PC-9 (cell line): ENCODE measurements around the gene STAG1. TPM values are rescaled to one million over a fixed set of nuclear protein-coding genes. Genes with fewer than 3 reads are reported as not detected.

Experiments
- BruUV-seq: library from RNA; stranded (reverse); fragments of 400-500 nt; replicated peaks from 2 replicates; lab custom pipeline; 2021; lab: Mats Ljungman, UMichigan
- CTCF ChIA-PET: fragments of 300-600 bp; sonication (Branson Sonifier 250); formaldehyde crosslinking; loops from one replicate; lab custom pipeline; 2022; ENCODE audit warnings: antibody characterized with exemption; lab: Charles Lee
- POLR2A ChIA-PET: fragments of 300-600 bp; sonication (Branson Sonifier 250); formaldehyde crosslinking; loops from one replicate; lab custom pipeline; 2022; ENCODE audit warnings: antibody characterized with exemption; ENCODE audit not compliant: unreplicated experiment; lab: Charles Lee
- DNase-seq, 2 experiments: peaks; one replicate each; pipeline versions ENCODE4 v3.0.0 to v3.0.0-alpha.2; 2015 to 2022; ENCODE audit warnings: mixed read lengths in 1 of 2
- H2AFZ ChIP-seq: fragments of 200-600 bp; sonication (generic); 2 replicates; pipeline ENCODE4 v1.8.1; 2017; ENCODE audit warnings: antibody characterized with exemption
- H3F3A ChIP-seq: fragments of 200-600 bp; sonication (generic); 2 replicates; pipeline ENCODE4 v1.8.1; 2017; ENCODE audit warnings: antibody characterized with exemption, mild to moderate bottlenecking, low read depth; ENCODE audit not compliant: insufficient read depth
- H3K27ac ChIP-seq: fragments of 200-600 bp; sonication (generic); 2 replicates; pipeline ENCODE4 v1.6.1; 2016; ENCODE audit warnings: mixed run types
- H3K27me3 ChIP-seq: fragments of 200-600 bp; sonication (generic); 2 replicates; pipeline ENCODE4 v1.6.1; 2016; ENCODE audit warnings: low read depth, mixed run types; ENCODE audit not compliant: insufficient read depth
- H3K36me3 ChIP-seq: fragments of 200-600 bp; sonication (generic); 2 replicates; pipeline ENCODE4 v1.6.1; 2016; ENCODE audit warnings: low read depth, mixed run types
- H3K4me1 ChIP-seq: fragments of 200-600 bp; sonication (generic); replicated peaks from 2 replicates; pipeline ENCODE4 v1.6.1; 2016; ENCODE audit warnings: mixed run types; ENCODE audit not compliant: insufficient read depth
- H3K4me2 ChIP-seq: fragments of 200-600 bp; sonication (generic); 2 replicates; pipeline ENCODE4 v1.6.1; 2017; ENCODE audit warnings: mixed run types
- H3K4me3 ChIP-seq: fragments of 200-600 bp; sonication (generic); 2 replicates; pipeline ENCODE4 v1.6.1; 2016; ENCODE audit warnings: mixed run types
- H3K79me2 ChIP-seq: fragments of 200-600 bp; sonication (generic); 2 replicates; pipeline ENCODE4 v1.6.1; 2017; ENCODE audit warnings: low read depth, mixed run types
- H3K9me2 ChIP-seq: fragments of 200-600 bp; sonication (generic); 2 replicates; pipeline ENCODE4 v1.8.1; 2017; ENCODE audit warnings: mild to moderate bottlenecking; ENCODE audit not compliant: insufficient read depth
- H3K9me3 ChIP-seq: fragments of 200-600 bp; sonication (generic); 2 replicates; pipeline ENCODE4 v1.8.1; 2016; ENCODE audit warnings: low read depth; ENCODE audit not compliant: insufficient read depth
- H4K20me1 ChIP-seq: fragments of 200-600 bp; sonication (generic); 2 replicates; pipeline ENCODE4 v1.8.1; 2017; ENCODE audit not compliant: insufficient read depth
- CTCF ChIP-seq: fragments of 200-600 bp; sonication (generic); conservative IDR thresholded peaks from 2 replicates; pipeline ENCODE4 v1.6.1; 2017; ENCODE audit warnings: mixed run types, antibody characterized with exemption, mild to moderate bottlenecking, moderate library complexity
- EZH2 ChIP-seq: fragments of 200-600 bp; sonication (generic); IDR thresholded peaks from 2 replicates; pipeline ENCODE4 v1.8.0; 2017; ENCODE audit warnings: antibody characterized with exemption, low read depth
- intact Hi-C: fragments of 100-400 bp; cut with micrococcal nuclease; formaldehyde crosslinking; loops from one replicate; pipeline ENCODE4 v1.10.0; 2022; ENCODE audit not compliant: unreplicated experiment
- total RNA-seq: library from RNA; stranded (reverse); gene quantifications from 2 replicates; pipeline ENCODE4 v1.2.3, GENCODE V29; 2021

The STAG1 gene
- total RNA-seq, 1 experiment from 2014 or later = 39.3 TPM

- intact Hi-C loops = no loop called here
- BruUV-seq = no TSS peak
Measured at GRCh38 chr3:136414476-136414875, 337.7 kb downstream of the STAG1 start.

DNA sequence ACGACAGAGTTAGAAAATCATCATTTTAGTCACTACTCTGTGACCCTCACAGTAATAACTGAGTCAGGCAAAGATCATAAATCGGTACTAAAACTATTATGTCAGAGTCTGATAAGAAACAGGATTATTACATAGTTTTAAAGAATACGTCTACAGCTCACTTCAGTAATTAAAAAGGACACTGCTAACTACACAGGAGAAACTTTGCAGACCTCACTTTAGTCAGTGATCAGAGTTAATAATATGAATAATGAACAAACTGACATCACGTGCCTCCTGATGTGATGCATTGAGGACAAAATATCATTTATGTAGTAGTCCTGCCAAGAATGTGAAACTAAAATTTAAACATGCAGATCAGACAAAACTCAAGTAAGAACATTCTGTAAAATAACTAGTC, 339.9 kb downstream of the STAG1 start:
- TF ChIP-seq EZH2 = no peak
- Histone ChIP-seq H3K36me3 (no peaks in the 10 kb centered on the region), H3K79me2 (no peaks in the 10 kb centered on the region), H3F3A (no peaks in the 10 kb centered on the region), H2AFZ (no peak overlapping the region), H3K4me2 (no peak overlapping the region), H3K4me1 (no peaks in the 10 kb centered on the region), H3K9me3 (no peaks in the 10 kb centered on the region), H3K27me3 (no peaks in the 10 kb centered on the region), H4K20me1 (no peaks in the 10 kb centered on the region), H3K9me2 (no peaks in the 10 kb centered on the region), H3K4me3 (no peak overlapping the region), H3K27ac (no peak overlapping the region)
- no peak for DNase-seq
- BruUV-seq = no TSS peak
- intact Hi-C loops = no loop called here
- ChIA-PET POLR2A (no interaction called here), CTCF (no interaction called here)

More at GRCh38 chr3:136414476-136414875, 337.7 kb downstream of the STAG1 start:
- Histone ChIP-seq H3K4me1 (no peaks in the 10 kb centered on the region), H3K9me2 (no peaks in the 10 kb centered on the region), H4K20me1 (no peaks in the 10 kb centered on the region), H3K27ac (no peak overlapping the region), H3K79me2 (no peaks in the 10 kb centered on the region), H3K9me3 (no peaks in the 10 kb centered on the region), H3K27me3 (no peaks in the 10 kb centered on the region), H2AFZ (no peak overlapping the region), H3K4me2 (no peak overlapping the region), H3K36me3 (no peaks in the 10 kb centered on the region), H3F3A (no peaks in the 10 kb centered on the region; the same call in 1 of the 2 replicates), H3K4me3 (no peak overlapping the region)
- ChIA-PET CTCF (no interaction called here), POLR2A (no interaction called here)
- TF ChIP-seq CTCF (no peak), EZH2 (no peak)
- no peak for DNase-seq

GRCh38 chr3:136409549-136409948, 342.6 kb downstream of the STAG1 start:
- TF ChIP-seq CTCF (no peak), EZH2 (no peak)
- H3K36me3 ChIP-seq = no peaks in the 10 kb centered on the region
- H3K4me1 ChIP-seq = no peaks in the 10 kb centered on the region
- no peaks in the 10 kb centered on the region for H3K27me3 ChIP-seq
- ChIA-PET POLR2A (no interaction called here), CTCF (no interaction called here)
- no peaks in the 10 kb centered on the region for H4K20me1 ChIP-seq
- no peak overlapping the region for H3K4me3 ChIP-seq
- H3K4me2 ChIP-seq = no peak overlapping the region
- no peaks in the 10 kb centered on the region for H3F3A ChIP-seq
- H3K9me2 ChIP-seq = no peaks in the 10 kb centered on the region
- BruUV-seq = no TSS peak
- H3K9me3 ChIP-seq = no peaks in the 10 kb centered on the region
- H2AFZ ChIP-seq = no peak overlapping the region
- DNase-seq = no peak
- no peaks in the 10 kb centered on the region for H3K79me2 ChIP-seq
- no peak overlapping the region for H3K27ac ChIP-seq
- intact Hi-C loops = no loop called here

DNA sequence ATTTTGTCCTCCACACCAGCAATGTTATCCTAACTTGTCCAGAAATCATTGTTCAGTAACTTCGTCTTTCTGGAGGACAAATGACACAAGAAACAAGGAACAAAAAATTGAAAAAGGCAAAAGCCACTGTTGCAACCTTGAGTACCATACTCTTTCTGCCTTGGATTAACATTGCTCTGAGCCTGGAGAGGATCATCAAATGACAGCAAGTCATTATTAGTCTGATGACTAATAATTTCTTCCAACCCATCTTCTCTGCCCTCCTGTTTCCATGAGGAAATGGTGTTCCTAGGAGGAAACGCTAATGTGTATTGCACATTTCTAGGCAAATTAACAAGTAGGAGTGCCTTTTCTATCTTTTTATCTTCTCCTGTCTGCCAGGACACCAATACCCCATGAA, 348.1 kb downstream of the STAG1 start:
- intact Hi-C loops = no loop called here
- POLR2A ChIA-PET = no interaction called here
- Histone ChIP-seq H3K27ac (no peak overlapping the region), H3K36me3 (no peaks in the 10 kb centered on the region), H2AFZ (no peak overlapping the region), H3K27me3 (no peaks in the 10 kb centered on the region), H3K9me2 (no peaks in the 10 kb centered on the region), H3K4me2 (no peak overlapping the region), H3F3A (no peaks in the 10 kb centered on the region), H4K20me1 (no peaks in the 10 kb centered on the region), H3K9me3 (no peaks in the 10 kb centered on the region), H3K4me3 (no peak overlapping the region), H3K79me2 (no peaks in the 10 kb centered on the region), H3K4me1 (no peaks in the 10 kb centered on the region)
- CTCF ChIA-PET = no interaction called here
- no TSS peak for BruUV-seq
- TF ChIP-seq CTCF (no peak), EZH2 (no peak)
- no peak for DNase-seq
